Measurements from ENCODE around the gene METTL5.
"Not testable (repeated sequence)": the region's sequence is repeated elsewhere in the genome, so short reads cannot be mapped to it uniquely, and the experiment has no call there.

The METTL5 gene

DNA sequence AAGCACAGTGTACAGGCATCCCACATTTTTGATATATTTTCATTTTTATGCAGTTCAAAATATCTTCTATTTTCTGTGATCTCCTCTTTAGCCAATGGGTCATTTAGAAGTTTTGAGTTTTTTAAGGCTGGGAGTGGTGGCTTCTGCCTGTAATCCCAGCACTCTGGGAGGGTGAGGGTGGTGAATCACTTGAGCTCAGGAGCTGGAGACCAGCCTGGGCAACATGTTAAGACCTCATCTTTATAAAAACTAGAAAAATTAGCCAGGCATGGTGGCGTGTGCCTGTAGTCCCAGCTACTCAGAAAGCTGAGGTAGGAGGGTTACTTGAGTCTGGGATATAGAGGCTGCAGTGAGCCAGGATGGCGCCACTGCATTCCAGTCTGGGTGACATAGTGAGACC is 20.3 kb upstream of the METTL5 start:
- Mint-ChIP-seq H3K36me3 (peaks cover 8% of the 10 kb centered on the region), H3K4me1 (ENCODE audit: low read depth) (peaks cover 44% of the 10 kb centered on the region), H3K27me3 (no peaks in the 10 kb centered on the region), H3K4me3 (no peak overlapping the region), H3K27ac (no peak overlapping the region), H3K9me3 (ENCODE audit: low read depth) (no peaks in the 10 kb centered on the region)

DNA sequence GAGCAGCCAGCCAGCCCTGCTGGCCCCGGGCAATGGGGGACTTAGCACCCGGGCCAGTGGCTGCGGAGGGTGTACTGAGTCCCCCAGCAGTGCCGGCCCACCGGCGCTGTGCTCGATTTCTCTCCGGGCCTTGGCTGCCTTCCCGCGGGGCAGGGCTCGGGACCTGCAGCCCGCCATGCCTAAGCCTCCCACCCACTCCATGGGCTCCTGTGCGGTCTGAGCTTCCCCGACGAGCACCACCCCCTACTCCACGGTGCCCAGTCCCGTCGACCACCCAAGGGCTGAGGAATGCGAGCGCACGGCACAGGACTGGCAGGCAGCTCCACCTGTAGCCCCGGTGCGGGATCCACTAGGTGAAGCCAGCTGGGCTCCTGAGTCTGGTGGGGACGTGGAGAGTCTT is 16.9 kb upstream of the METTL5 start:
- not testable (repeated sequence) for H3K36me3 Mint-ChIP-seq; H3K27ac Mint-ChIP-seq; H3K27me3 Mint-ChIP-seq; H3K9me3 Mint-ChIP-seq (ENCODE audit: low read depth); H3K4me3 Mint-ChIP-seq
- H3K4me1 Mint-ChIP-seq (ENCODE audit: low read depth), result peaks cover 44% of the 10 kb centered on the region

DNA sequence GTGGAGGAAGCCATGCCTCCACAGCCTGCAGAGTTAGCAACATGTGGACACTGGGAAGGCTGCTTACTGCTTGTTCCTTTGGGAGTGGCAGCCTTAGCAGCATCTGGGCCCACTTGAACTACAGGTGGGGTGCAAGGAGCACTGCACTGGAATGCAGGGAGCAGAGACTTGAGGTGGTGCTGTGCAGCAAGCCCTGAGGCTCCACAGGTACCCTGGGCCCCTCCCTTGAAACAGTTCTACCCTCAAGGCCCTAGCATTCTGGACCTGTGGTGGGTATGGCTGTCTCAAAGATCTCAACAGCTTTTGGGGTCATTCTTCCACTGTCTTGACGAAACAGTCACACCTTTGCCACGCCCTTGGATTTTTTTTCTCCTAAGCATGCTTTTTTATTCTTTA is 16.0 kb upstream of the METTL5 start:
- no peaks in the 10 kb centered on the region for H3K9me3 Mint-ChIP-seq (ENCODE audit: low read depth)
- no peak overlapping the region for H3K4me3 Mint-ChIP-seq
- peaks cover 5% of the 10 kb centered on the region for H3K36me3 Mint-ChIP-seq
- H3K27me3 Mint-ChIP-seq, result no peaks in the 10 kb centered on the region
- H3K27ac Mint-ChIP-seq, result no peak overlapping the region
- H3K4me1 Mint-ChIP-seq (ENCODE audit: low read depth), result peaks cover 40% of the 10 kb centered on the region

DNA sequence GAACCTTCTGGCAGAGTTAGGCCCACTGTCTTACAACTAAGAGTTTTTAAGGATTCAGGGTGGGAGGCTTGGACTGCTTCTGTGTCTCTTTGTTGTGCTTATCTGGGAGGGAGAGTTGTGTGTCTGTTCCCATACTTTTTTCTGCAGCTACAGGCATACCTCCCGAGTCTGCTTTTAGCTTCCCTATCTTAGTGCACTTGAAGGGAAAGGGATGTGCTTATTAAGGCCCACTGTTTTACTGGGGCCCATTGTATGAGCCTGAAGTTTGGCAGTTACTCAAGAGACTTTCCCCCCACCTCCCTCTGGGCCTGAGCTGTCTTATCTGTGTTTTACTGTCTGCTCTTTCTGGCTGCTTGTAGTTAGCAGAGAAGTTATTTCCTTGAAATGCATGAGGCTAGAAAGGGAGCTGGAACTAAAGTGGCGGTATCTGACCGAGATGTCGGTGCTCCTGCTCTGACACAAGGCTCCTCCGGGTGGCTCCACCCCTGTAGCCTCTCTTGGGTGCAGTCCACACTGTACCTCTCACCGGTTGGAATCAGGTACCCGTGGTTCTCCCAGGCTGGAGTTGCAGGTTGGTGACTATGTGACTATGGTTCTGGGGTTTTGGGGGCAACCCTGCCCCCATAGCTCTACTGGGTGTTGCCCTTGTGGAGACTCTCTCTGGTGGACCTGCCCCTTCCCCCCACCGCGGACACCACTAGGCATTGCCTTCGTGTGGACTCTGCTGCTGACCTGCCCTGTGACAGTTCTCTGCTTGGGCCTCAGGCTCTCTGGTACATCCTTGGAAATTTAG is 15.4 kb upstream of the METTL5 start:
- Mint-ChIP-seq H3K27ac (peak overlapping the region; percentile 61), H3K9me3 (ENCODE audit: low read depth) (no peaks in the 10 kb centered on the region), H3K27me3 (no peaks in the 10 kb centered on the region), H3K4me3 (no peak overlapping the region), H3K4me1 (ENCODE audit: low read depth) (peaks cover 42% of the 10 kb centered on the region), H3K36me3 (peaks cover 5% of the 10 kb centered on the region)

DNA sequence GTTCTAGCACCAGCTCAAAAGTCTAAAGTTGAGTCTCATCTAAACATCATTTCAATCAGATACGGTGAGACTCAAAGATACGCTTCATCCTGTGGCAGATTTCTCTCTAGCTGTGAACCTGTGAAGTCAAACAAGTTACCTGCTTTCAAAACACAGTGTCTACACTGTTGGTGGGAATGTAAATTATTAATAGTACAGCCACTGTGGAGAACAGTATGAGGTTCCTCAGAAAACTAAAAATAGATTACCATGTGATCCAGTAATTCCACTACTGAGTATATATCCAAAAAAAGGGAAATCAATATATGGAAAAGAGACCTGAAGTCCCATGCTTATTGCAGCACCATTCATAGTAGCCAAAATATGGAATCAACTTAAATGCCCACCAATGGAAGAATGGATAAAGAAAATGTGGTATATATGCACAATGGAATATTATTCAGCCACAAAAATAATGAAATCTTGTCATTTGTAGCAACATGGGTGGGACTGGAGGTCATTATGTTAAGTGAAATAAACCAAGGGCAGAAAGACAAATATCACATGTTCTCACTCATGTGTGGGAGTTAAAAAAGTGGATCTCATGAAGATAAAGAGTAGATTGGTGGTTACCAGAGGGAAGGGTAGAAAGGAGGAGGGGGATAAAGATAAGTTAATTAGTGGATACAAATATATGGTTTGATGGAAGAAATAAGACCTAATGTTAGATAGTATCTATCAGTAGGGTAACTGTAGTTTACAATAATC is 14.2 kb upstream of the METTL5 start:
- peaks cover 47% of the 10 kb centered on the region for H3K4me1 Mint-ChIP-seq (ENCODE audit: low read depth)
- H3K4me3 Mint-ChIP-seq, result no peak overlapping the region
- H3K9me3 Mint-ChIP-seq (ENCODE audit: low read depth), result no peaks in the 10 kb centered on the region
- peaks cover 5% of the 10 kb centered on the region for H3K36me3 Mint-ChIP-seq
- no peaks in the 10 kb centered on the region for H3K27me3 Mint-ChIP-seq
- H3K27ac Mint-ChIP-seq, result no peak overlapping the region

DNA sequence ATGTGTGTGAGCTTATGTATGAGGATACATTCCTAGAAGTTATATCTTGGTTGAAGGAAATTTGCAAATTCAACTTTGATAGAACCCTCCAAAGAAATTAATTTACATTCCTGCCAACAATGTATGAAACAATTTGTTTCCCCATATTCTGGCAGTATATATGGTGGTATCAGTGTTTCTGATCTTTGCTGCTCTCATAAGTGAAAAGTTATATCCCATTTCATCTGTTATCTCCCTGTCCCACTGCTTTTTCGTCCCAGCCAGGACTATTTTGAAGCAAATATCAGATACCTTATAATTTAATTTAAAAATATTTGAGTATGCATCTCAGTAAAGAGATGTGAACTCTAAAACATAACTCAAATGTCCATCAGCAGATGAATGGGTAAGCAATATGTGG is 9.7 kb upstream of the METTL5 start:
- Mint-ChIP-seq H3K27me3 (no peaks in the 10 kb centered on the region), H3K4me1 (ENCODE audit: low read depth) (peaks cover 57% of the 10 kb centered on the region), H3K27ac (no peak overlapping the region), H3K4me3 (no peak overlapping the region), H3K9me3 (ENCODE audit: low read depth) (no peaks in the 10 kb centered on the region), H3K36me3 (peaks cover 2% of the 10 kb centered on the region)

DNA sequence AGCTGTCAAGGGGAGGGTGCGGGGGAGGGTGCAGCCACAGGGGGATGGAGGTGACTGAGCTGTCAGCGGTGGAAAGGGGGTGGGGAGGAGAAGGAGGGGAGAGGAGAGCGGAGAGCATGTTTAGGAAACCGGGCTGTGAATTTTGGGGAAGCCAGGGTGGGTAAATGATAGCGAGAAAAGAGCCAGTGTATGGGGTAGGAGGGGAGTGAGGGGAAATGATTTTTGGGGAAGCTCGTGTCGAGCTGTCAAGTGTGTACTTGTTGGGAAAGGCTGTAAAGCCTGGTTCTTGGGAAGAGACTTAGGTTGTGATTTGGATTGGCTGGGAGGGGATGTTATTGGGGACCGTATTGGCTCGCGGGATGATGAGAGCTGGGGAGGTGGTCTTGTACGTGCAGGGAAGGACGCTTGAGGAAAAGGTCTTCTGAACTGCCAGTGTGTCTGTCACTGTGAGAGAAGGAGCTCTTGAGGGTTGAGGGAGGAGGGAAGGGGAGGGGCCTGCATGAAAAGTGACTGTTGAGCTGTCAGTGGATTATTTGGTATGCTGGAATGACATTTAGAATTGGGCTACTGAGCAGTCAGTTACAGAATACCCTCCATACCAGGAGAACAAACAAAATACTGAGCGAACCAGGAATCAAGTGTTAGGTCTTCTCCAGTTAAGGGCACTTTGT is 3.6 kb upstream of the METTL5 start:
- Mint-ChIP-seq H3K4me3 (peak overlapping the region; percentile 97), H3K27me3 (no peaks in the 10 kb centered on the region), H3K4me1 (ENCODE audit: low read depth) (peaks cover 49% of the 10 kb centered on the region), H3K9me3 (ENCODE audit: low read depth) (no peaks in the 10 kb centered on the region), H3K27ac (peak overlapping the region; percentile 94), H3K36me3 (peaks cover 2% of the 10 kb centered on the region)

DNA sequence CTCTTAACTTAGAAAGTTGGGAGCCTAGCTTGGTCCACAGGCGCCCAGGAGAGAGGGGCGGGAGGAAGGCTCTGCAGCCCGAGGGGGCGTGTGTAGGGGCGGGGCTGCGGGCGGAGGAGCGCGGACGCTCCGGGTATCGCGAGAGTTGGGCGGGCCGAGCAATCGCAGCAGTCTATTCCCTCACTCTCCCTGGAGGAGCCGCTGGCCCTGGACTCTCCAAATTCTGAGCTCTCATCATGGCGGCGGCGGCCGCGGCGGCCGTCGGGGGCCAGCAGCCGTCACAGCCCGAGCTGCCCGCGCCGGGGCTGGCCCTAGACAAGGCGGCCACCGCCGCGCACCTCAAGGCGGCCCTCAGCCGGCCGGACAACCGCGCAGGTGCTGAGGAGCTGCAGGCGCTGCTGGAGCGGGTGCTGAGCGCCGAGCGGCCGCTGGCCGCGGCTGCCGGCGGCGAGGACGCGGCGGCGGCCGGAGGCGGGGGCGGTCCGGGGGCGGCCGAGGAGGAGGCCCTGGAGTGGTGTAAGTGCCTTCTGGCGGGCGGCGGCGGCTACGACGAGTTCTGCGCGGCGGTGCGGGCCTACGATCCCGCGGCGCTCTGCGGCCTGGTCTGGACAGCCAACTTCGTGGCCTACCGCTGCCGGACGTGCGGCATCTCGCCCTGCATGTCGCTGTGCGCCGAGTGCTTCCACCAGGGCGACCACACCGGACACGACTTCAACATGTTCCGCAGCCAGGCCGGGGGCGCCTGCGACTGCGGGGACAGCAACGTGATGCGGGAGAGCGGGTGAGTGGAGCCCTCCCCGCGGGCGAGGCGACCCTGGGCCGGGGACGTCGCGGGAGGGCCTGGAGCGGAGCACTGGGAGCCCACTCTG is 2.8 kb upstream of the METTL5 start, which contains the start of gene UBR3:
UBR3 (plus strand) TSS at position 183 of the 869 bp plus-strand sequence; CDS start at position 237, 54 bp downstream.
- Mint-ChIP-seq H3K27ac (peak within 1 kb of the TSS; percentile 94), H3K4me3 (peak within 1 kb of the TSS; percentile 97), H3K36me3 (peaks cover 2% of the 10 kb centered on the region), H3K9me3 (ENCODE audit: low read depth) (no peaks in the 10 kb centered on the region), H3K4me1 (ENCODE audit: low read depth) (peaks cover 53% of the 10 kb centered on the region), H3K27me3 (no peaks in the 10 kb centered on the region)

DNA sequence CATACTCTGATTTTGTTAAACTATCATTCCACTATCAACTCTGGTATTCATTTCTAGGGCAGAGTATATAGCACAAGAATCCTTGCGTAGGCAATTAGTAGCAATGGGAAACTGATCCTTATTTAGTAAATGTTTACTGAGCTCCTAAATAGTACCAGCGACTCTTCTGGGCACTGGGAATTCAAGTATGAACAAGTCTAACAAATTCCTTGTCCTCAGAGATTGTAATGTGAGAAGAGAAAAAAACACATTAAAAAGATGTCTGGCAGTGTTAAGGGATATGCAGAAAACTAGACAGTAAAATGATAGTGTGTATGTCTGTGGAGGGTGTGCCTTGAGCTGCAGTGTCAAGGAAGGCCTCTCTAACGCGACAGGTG is 721 bp downstream of the METTL5 start:
- Mint-ChIP-seq H3K27me3 (no peaks in the 10 kb centered on the region), H3K36me3 (peaks cover 3% of the 10 kb centered on the region), H3K9me3 (ENCODE audit: low read depth) (no peaks in the 10 kb centered on the region), H3K4me3 (peak overlapping the region; percentile 95), H3K27ac (peak overlapping the region; percentile 80), H3K4me1 (ENCODE audit: low read depth) (peaks cover 50% of the 10 kb centered on the region)

DNA sequence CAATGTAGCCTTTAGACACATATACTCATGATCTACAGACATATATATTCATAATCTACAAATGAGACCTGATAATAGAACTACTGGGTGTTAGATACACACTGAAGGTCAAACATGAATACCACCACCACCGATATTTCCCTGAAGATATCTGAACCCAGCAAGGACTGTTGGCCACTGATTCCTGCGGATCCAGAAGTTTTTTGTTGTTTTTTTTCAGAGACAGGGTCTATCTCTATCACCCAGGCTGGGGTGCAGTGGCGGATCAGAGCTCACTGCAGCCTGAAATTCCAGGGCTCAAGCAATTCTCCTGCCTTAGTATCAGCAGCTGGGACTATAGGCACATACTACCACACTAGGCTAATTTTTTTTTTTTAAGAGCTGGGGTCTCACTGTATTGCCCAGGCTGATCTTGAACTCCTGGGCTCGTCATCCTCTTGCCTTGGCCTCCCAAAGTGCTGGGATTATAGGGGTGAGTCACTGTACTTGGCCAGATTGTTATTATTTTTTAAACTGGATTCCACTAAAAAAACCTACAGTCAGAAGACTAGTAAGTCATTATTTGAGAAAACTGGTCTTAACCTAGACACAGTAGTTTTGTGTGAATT is 1.8 kb downstream of the METTL5 start:
- peak overlapping the region; percentile 34 for H3K27ac Mint-ChIP-seq
- no peaks in the 10 kb centered on the region for H3K9me3 Mint-ChIP-seq (ENCODE audit: low read depth)
- peaks cover 8% of the 10 kb centered on the region for H3K36me3 Mint-ChIP-seq
- peak overlapping the region; percentile 95 for H3K4me3 Mint-ChIP-seq
- H3K4me1 Mint-ChIP-seq (ENCODE audit: low read depth), result peaks cover 42% of the 10 kb centered on the region
- H3K27me3 Mint-ChIP-seq, result no peaks in the 10 kb centered on the region

DNA sequence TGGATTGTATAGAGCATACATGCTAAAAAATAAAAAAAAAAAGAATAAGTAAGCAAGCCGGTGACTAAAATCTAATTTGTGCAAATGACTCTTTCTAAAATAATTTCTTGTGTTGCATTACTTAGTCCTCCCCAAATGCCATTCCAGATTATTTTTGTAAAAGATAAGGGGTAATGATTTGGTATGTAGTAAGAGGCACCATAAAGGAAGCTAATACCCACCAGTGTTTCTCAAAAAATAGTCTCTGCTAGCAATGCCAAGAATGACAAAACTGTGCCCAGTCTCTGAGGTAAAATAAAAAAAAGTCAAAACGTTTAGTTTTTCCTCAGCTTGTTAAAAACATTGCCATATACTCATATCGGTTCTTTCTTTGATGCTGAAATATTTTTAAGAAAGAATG is 2.7 kb downstream of the METTL5 start:
- H3K27me3 Mint-ChIP-seq, result no peaks in the 10 kb centered on the region
- peak overlapping the region; percentile 59 for H3K4me3 Mint-ChIP-seq
- H3K36me3 Mint-ChIP-seq, result peaks cover 14% of the 10 kb centered on the region
- peak overlapping the region; percentile 66 for H3K27ac Mint-ChIP-seq
- H3K9me3 Mint-ChIP-seq (ENCODE audit: low read depth), result no peaks in the 10 kb centered on the region
- H3K4me1 Mint-ChIP-seq (ENCODE audit: low read depth), result peaks cover 42% of the 10 kb centered on the region

DNA sequence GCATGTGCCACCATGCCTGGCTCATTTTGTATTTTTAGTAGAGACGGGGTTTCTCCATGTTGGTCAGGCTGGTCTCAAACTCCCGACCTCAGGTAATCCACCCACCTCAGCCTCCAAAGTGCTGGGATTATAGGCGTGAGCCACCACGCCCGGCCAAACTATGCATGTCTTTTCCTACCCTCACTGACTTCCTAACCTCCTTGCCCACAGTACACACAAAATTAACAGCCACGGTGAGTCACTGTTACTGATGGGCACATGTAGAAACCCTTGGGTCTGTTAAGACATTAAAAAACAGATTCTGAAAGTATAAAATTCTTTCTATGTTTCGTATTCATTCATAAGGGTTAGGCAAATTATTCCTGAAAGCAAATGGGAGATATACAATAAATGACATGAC is 4.6 kb downstream of the METTL5 start:
- H3K9me3 Mint-ChIP-seq (ENCODE audit: low read depth); H3K27me3 Mint-ChIP-seq; H3K27ac Mint-ChIP-seq: not testable (repeated sequence)

DNA sequence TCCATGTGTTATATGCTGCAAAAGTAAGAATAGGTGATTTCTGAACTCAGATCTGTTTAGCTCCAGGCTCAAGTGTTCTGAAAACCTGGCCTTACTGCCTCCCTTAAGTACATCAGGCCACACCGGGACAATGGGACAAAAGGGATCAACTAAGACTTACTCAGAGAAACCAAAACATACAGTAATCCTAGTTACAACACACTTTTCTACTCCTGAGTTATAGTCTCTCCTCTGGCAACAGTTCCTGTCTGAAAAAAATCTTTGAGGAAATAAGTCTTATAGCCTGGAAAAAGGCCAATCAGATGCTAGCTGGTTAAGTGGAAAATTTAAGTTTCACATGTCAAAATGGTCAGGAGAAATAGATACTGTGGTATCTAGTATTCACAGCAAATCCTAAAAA is 5.6 kb downstream of the METTL5 start:
- peaks cover 25% of the 10 kb centered on the region for H3K36me3 Mint-ChIP-seq
- no peak overlapping the region for H3K4me3 Mint-ChIP-seq
- no peaks in the 10 kb centered on the region for H3K9me3 Mint-ChIP-seq (ENCODE audit: low read depth)
- H3K27ac Mint-ChIP-seq, result peak overlapping the region; percentile 66
- H3K27me3 Mint-ChIP-seq, result no peaks in the 10 kb centered on the region
- H3K4me1 Mint-ChIP-seq (ENCODE audit: low read depth), result peaks cover 47% of the 10 kb centered on the region

More for the DNA sequence above, 4.6 kb downstream of the METTL5 start:
- peaks cover 25% of the 10 kb centered on the region for H3K36me3 Mint-ChIP-seq
- H3K4me3 Mint-ChIP-seq, result not testable (repeated sequence)
- peaks cover 51% of the 10 kb centered on the region for H3K4me1 Mint-ChIP-seq (ENCODE audit: low read depth)

DNA sequence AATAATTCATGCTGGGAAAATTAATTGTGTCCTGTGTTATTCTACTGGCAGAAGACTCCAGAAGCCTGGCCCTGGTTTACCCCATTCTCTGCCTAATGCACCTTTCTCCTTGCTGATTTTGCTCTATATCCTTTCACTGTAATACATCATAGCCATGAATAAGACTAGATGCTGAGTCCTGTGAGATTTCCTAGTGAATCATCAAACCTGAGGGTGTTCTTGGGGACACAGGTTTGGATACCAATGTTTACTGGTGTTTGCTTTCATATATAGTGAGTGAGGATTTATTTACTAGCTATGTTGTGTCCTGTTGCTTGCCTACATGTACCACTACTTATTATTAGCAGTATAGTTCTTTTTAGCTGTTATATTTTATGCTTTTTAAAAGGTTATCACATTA is 6.5 kb downstream of the METTL5 start:
- H3K9me3 Mint-ChIP-seq (ENCODE audit: low read depth), result no peaks in the 10 kb centered on the region
- peaks cover 40% of the 10 kb centered on the region for H3K4me1 Mint-ChIP-seq (ENCODE audit: low read depth)
- no peaks in the 10 kb centered on the region for H3K27me3 Mint-ChIP-seq
- H3K36me3 Mint-ChIP-seq, result peaks cover 25% of the 10 kb centered on the region
- H3K4me3 Mint-ChIP-seq, result no peak overlapping the region
- no peak overlapping the region for H3K27ac Mint-ChIP-seq
